GM23248 (cell line): ENCODE results near the gene GDPD4. TPM values are rescaled to one million over a fixed set of nuclear protein-coding genes. Genes with fewer than 3 reads are reported as not detected.

ENCODE experiments used
- DNase-seq: peaks from one replicate; pipeline ENCODE4 v3.0.0-alpha.2; 2015
- H2AFZ ChIP-seq: fragments of 200-600 bp; sonication (generic); 2 replicates; pipeline ENCODE4 v1.6.1; 2016; ENCODE audit warnings: antibody characterized with exemption
- H3F3A ChIP-seq: fragments of 200-600 bp; sonication (generic); 2 replicates; pipeline ENCODE4 v1.6.1; 2016; ENCODE audit warnings: mild to moderate bottlenecking, antibody characterized with exemption, mixed run types; ENCODE audit not compliant: insufficient read depth
- H3K27ac ChIP-seq: fragments of 200-600 bp; sonication (generic); 2 replicates; pipeline ENCODE4 v1.5.1; 2016; ENCODE audit warnings: mild to moderate bottlenecking
- H3K27me3 ChIP-seq: fragments of 200-600 bp; sonication (generic); replicated peaks from 2 replicates; pipeline ENCODE4 v1.6.1; 2016; ENCODE audit warnings: mild to moderate bottlenecking; ENCODE audit not compliant: insufficient read depth
- H3K36me3 ChIP-seq: fragments of 200-600 bp; sonication (generic); 2 replicates; pipeline ENCODE4 v1.6.1; 2016; ENCODE audit warnings: low read depth, mild to moderate bottlenecking
- H3K4me1 ChIP-seq: fragments of 200-600 bp; sonication (generic); 2 replicates; pipeline ENCODE4 v1.6.1; 2016; ENCODE audit warnings: mild to moderate bottlenecking; ENCODE audit not compliant: insufficient read depth
- H3K4me2 ChIP-seq: fragments of 200-600 bp; sonication (generic); one replicate; pipeline ENCODE4 v1.6.1; 2016; ENCODE audit warnings: mild to moderate bottlenecking; ENCODE audit not compliant: unreplicated experiment
- H3K4me3 ChIP-seq: fragments of 200-600 bp; sonication (generic); 2 replicates; pipeline ENCODE4 v1.5.1; 2016; ENCODE audit warnings: mild to moderate bottlenecking
- H3K79me2 ChIP-seq: fragments of 200-600 bp; sonication (generic); 2 replicates; pipeline ENCODE4 v1.6.1; 2016; ENCODE audit warnings: mild to moderate bottlenecking; ENCODE audit not compliant: insufficient read depth
- H3K9ac ChIP-seq: fragments of 200-600 bp; sonication (generic); 2 replicates; pipeline ENCODE4 v1.6.1; 2016; ENCODE audit warnings: mild to moderate bottlenecking
- H3K9me2 ChIP-seq: fragments of 200-600 bp; sonication (generic); 2 replicates; pipeline ENCODE4 v1.6.1; 2016; ENCODE audit warnings: mixed run types, mild to moderate bottlenecking, moderate library complexity; ENCODE audit not compliant: insufficient read depth
- H3K9me3 ChIP-seq: fragments of 200-600 bp; sonication (generic); one replicate; pipeline ENCODE4 v1.6.1; 2017; ENCODE audit warnings: low read depth
- H4K20me1 ChIP-seq: fragments of 200-600 bp; sonication (generic); 2 replicates; pipeline ENCODE4 v1.6.0; 2016; ENCODE audit not compliant: insufficient read depth
- EZH2 ChIP-seq: fragments of 200-600 bp; sonication (generic); IDR thresholded peaks from 2 replicates; pipeline ENCODE4 v1.6.1; 2018; ENCODE audit warnings: antibody characterized with exemption, mild to moderate bottlenecking; ENCODE audit not compliant: insufficient read depth, poor library complexity, severe bottlenecking
- EZH2phosphoT487 ChIP-seq: fragments of 200-600 bp; sonication (generic); IDR thresholded peaks from 2 replicates; pipeline ENCODE4 v1.6.1; 2018; ENCODE audit warnings: antibody characterized with exemption, moderate library complexity, mild to moderate bottlenecking, low read depth; ENCODE audit not compliant: insufficient read depth
- WGBS, 2 experiments: methylation state at CpG; one replicate each; pipeline ENCODE4 v1.1.6; 2015 to 2017; ENCODE audit warnings: low lambda C conversion rate in 2 of 2, low coverage in 1 of 2; ENCODE audit errors: missing lambda C conversion rate in 2 of 2; 5-methylcytosine and 5-hydroxymethylcytosine counted together
- in situ Hi-C: fragments of 300-500 bp; cut with MboI; formaldehyde crosslinking; loops from 2 replicates; pipeline ENCODE4 v1.15.0; 2020
- polyA plus RNA-seq: library from polyadenylated mRNA; unstranded; fragments of >200 nt; fragmentation: Nextera tagmentation; extraction: Ambion mirVana; gene quantifications from 2 replicates; pipeline ENCODE4 v1.2.1, GENCODE V29; 2016
- total RNA-seq: library from RNA; depleted of rRNA; stranded (reverse); fragments of >200 nt; shearing (Covaris generic); gene quantifications from 2 replicates; pipeline ENCODE4 v1.2.3, GENCODE V29; 2014

The GDPD4 gene
- total and polyA plus RNA-seq, 2 experiments from 2014 or later: not detected

DNA sequence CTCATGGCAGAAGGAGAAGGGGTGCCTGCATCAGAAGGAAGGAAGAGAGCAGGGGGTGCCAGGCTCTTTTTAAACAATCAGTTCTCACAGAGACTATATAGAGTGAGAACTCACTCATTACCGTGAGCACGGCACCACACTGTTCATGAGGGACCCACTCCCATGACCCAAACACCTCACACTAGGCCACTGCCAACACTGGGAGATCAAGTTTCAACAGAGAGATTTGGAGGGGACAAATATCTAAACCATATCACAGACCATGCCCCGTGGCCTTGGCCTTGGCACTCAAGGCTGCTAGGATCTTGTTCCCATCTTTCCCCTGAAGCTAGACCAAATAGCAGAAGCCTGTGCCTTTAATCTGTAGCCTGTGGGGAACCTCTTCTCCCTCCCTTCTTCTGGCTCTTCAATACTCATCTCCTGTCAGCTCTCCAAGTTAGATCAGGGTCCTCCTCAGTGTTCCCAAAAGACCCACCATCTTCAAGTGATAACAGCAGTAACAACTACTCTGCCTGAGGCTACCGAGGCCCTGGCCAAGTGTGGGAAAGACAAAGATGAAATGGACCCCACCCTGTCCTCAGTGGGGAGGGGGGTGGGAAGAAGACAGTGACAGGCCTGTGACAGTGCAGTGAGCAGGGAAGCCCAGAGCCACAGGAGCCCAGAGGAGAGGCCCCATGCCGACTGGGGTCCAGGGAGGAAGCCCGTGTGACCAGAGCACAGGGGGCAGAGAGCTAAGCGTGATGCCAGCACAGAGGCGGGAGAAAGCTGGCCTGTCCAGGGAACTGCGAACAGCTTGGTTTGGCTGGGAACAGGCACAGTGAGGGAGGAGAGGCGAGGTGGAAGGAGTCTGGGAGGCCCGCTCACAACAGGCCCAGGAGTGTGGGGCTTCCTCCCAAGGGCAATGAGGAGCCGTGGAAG is 100.9 kb downstream of the GDPD4 start:
- TF ChIP-seq EZH2phosphoT487 (no peak), EZH2 (no peak)
- DNase-seq: no peak
- in situ Hi-C loops: no loop called here

DNA sequence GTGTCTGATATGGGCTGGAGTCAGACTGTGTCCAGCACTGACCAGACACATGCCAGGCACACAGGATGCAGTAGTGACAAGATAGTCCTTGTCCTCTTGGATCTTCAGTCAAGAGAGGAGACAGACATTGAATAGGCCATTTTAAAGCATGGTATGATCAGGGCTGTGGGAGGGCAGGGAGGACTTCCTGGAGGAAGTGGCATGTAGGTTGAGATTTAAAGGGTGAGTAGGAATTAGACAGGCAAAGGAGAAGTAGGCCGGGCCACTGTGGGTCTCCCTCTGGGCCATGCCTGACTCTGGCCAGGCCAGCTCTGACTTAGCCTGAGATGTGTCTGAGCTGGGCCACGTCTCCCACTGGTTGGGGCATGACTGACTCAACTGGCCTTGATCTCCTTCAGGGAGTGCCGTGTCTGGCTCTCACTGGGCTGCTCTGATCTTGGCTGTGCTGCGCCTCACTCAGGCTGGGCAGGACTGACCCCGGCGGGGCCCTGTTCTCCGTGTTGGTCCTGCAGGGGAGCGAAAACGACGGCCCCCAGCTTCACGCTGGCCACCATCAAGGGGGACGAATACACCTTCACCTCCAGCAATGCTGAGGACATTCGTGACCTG is 102.2 kb downstream of the GDPD4 start:
- no peaks in the 10 kb centered on the region for H3K4me1 ChIP-seq
- H3K27ac ChIP-seq: no peak overlapping the region
- H3K9ac ChIP-seq: no peak overlapping the region
- no peak overlapping the region for H3K4me3 ChIP-seq
- H3K36me3 ChIP-seq: no peaks in the 10 kb centered on the region
- in situ Hi-C loops: loop anchor here (10.0 kb wide), 1 partner anchor 416 kb away; no protein-coding TSS in a partner anchor
- H3K79me2 ChIP-seq: no peaks in the 10 kb centered on the region
- H3F3A ChIP-seq: no peaks in the 10 kb centered on the region
- H3K4me2 ChIP-seq: no peak overlapping the region
- H4K20me1 ChIP-seq: no peaks in the 10 kb centered on the region
- DNase-seq: no peak
- TF ChIP-seq EZH2phosphoT487: no peak
- no peak for TF ChIP-seq EZH2
- no peaks in the 10 kb centered on the region for H3K27me3 ChIP-seq
- H3K9me3 ChIP-seq: no peaks in the 10 kb centered on the region
- no peak overlapping the region for H2AFZ ChIP-seq
- 91 to 93% methylated on average over 12 to 13 of the region's 13 CpGs for WGBS, 2 experiments
- H3K9me2 ChIP-seq: no peaks in the 10 kb centered on the region

More for the DNA sequence above, 100.9 kb downstream of the GDPD4 start:
- no peaks in the 10 kb centered on the region for H3K36me3 ChIP-seq
- H3K9ac ChIP-seq: no peak overlapping the region
- no peaks in the 10 kb centered on the region for H3K27me3 ChIP-seq
- WGBS, 2 experiments: 68 to 78% methylated on average over 11 to 12 of the region's 12 CpGs
- no peaks in the 10 kb centered on the region for H3K9me2 ChIP-seq
- no peaks in the 10 kb centered on the region for H3K9me3 ChIP-seq
- H2AFZ ChIP-seq: no peak overlapping the region
- H4K20me1 ChIP-seq: no peaks in the 10 kb centered on the region
- H3F3A ChIP-seq: no peaks in the 10 kb centered on the region
- H3K4me2 ChIP-seq: no peak overlapping the region
- H3K27ac ChIP-seq: no peak overlapping the region
- H3K79me2 ChIP-seq: no peaks in the 10 kb centered on the region
- no peak overlapping the region for H3K4me3 ChIP-seq
- no peaks in the 10 kb centered on the region for H3K4me1 ChIP-seq

GRCh38 chr11:77198440-77198849 is 103.0 kb downstream of the GDPD4 start:
- no peaks in the 10 kb centered on the region for H3K79me2 ChIP-seq
- no peak overlapping the region for H3K4me3 ChIP-seq
- WGBS, 2 experiments: 87 to 91% methylated on average over 11 of the region's 11 CpGs
- no peak overlapping the region for H2AFZ ChIP-seq
- H3K4me2 ChIP-seq: no peak overlapping the region
- H3K9ac ChIP-seq: no peak overlapping the region
- H3K9me2 ChIP-seq: no peaks in the 10 kb centered on the region
- no peaks in the 10 kb centered on the region for H3K27me3 ChIP-seq
- no peaks in the 10 kb centered on the region for H3F3A ChIP-seq
- H3K27ac ChIP-seq: no peak overlapping the region
- TF ChIP-seq EZH2: no peak
- no peak for TF ChIP-seq EZH2phosphoT487
- H3K4me1 ChIP-seq: no peaks in the 10 kb centered on the region
- H3K9me3 ChIP-seq: no peaks in the 10 kb centered on the region
- DNase-seq: no peak
- H3K36me3 ChIP-seq: no peaks in the 10 kb centered on the region
- in situ Hi-C loops: loop anchor here (10.0 kb wide), 1 partner anchor 416 kb away; no protein-coding TSS in a partner anchor
- H4K20me1 ChIP-seq: no peaks in the 10 kb centered on the region

GRCh38 chr11:77197626-77198320 is 103.7 kb downstream of the GDPD4 start:
- no peaks in the 10 kb centered on the region for H4K20me1 ChIP-seq
- no peaks in the 10 kb centered on the region for H3F3A ChIP-seq
- no peaks in the 10 kb centered on the region for H3K36me3 ChIP-seq
- no peak overlapping the region for H3K4me3 ChIP-seq
- no peaks in the 10 kb centered on the region for H3K9me2 ChIP-seq
- H3K4me2 ChIP-seq: no peak overlapping the region
- H3K9me3 ChIP-seq: no peaks in the 10 kb centered on the region
- DNase-seq: no peak
- WGBS, 2 experiments: 89 to 91% methylated on average over 14 of the region's 14 CpGs
- no peak overlapping the region for H3K27ac ChIP-seq
- H3K9ac ChIP-seq: no peak overlapping the region
- TF ChIP-seq EZH2phosphoT487 (no peak), EZH2 (no peak)
- H2AFZ ChIP-seq: no peak overlapping the region
- no peaks in the 10 kb centered on the region for H3K4me1 ChIP-seq
- no peaks in the 10 kb centered on the region for H3K27me3 ChIP-seq
- no peaks in the 10 kb centered on the region for H3K79me2 ChIP-seq
- in situ Hi-C loops: loop anchor here (10.0 kb wide), 1 partner anchor 417 kb away; no protein-coding TSS in a partner anchor
